Mesothelial cell of epicardium (in vitro differentiated cells): ENCODE results near the gene TIGD3. TPM values are rescaled to one million over a fixed set of nuclear protein-coding genes. Genes with fewer than 3 reads are reported as not detected.

Experiments
- DNase-seq, 2 experiments: peaks; one replicate each; pipeline ENCODE4 v3.0.0; 2021; ENCODE audit warnings: low spot score in 2 of 2; ENCODE audit not compliant: unreplicated experiment in 2 of 2
- H3K27ac Mint-ChIP-seq: 2 replicates; pipeline ENCODE4 v1.8.0; 2021; ENCODE audit warnings: mixed read lengths
- H3K27me3 Mint-ChIP-seq: 2 replicates; pipeline ENCODE4 v1.8.0; 2021; ENCODE audit warnings: low read depth, mixed read lengths
- H3K36me3 Mint-ChIP-seq: 2 replicates; pipeline ENCODE4 v1.8.0; 2021; ENCODE audit warnings: mixed read lengths
- H3K4me1 Mint-ChIP-seq: 2 replicates; pipeline ENCODE4 v1.8.0; 2021; ENCODE audit warnings: mixed read lengths
- H3K4me3 Mint-ChIP-seq: 2 replicates; pipeline ENCODE4 v1.8.0; 2021; ENCODE audit warnings: mild to moderate bottlenecking, moderate library complexity, mixed read lengths
- H3K9me3 Mint-ChIP-seq: 2 replicates; pipeline ENCODE4 v1.8.0; 2021; ENCODE audit warnings: mixed read lengths
- total RNA-seq: library from RNA; stranded (reverse); gene quantifications from 3 replicates; pipeline ENCODE4 v1.2.1, GENCODE V29; 2021
- TF ChIP-seq, protein P1 (sequence below): fragments of 200-600 bp; sonication (generic); IDR thresholded peaks from one replicate; pipeline ENCODE4 v1.5.0; 2021; ENCODE audit warnings: antibody characterized with exemption; ENCODE audit not compliant: unreplicated experiment

TIGD3 gene
- total RNA-seq, result 0.49 to 0.75 TPM (median 0.60 TPM) in 3 replicates

DNA sequence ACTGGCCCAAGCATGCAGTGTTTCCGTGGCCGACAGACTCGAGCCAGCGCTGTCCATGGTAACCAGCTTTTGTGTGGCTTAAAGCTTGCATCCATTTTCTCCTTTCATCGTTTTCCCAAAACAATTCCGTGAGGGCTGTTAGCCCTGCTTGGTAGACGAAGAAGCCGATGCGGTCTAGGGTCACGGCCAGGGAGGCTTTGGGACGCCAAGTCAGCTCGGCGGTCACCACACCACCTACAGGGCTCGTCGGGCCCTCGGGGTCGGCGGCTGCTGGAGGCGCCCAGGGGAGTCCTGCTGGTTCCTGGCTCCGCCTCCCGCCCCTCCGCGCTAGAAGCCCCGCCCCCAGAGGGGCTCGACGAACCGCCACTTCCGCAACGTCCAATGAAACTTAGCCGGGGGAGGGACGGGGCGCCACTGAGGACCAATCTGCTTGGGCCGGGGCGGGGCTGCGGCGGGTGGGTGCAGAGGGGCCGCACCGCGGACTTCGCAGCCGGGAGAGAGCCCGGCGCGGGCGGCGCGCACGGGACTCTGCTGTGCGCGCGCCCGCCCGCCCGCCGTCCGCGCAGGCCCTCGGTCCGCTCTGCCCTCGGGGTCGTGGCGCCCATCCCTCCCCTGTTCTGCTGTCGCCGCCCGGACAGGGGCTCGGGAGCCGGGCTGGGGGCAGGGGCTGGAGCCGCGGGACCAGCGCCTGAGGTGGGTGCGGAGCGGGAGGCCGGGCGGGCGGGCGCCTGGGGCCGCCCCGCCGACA, at the start of gene TIGD3:
TIGD3 (plus strand) TSS at position 487 of the 748 bp plus-strand sequence. CDS start 1,058 bp downstream, outside the sequence.
- H3K27ac Mint-ChIP-seq, result peak within 1 kb of the TSS; percentile 83
- H3K9me3 Mint-ChIP-seq, result no peaks in the 10 kb centered on the region
- peaks cover 24% of the 10 kb centered on the region for H3K27me3 Mint-ChIP-seq
- peaks cover 17% of the 10 kb centered on the region for H3K4me1 Mint-ChIP-seq
- H3K36me3 Mint-ChIP-seq, result peaks cover 10% of the 10 kb centered on the region
- TF ChIP-seq, protein P1, sequence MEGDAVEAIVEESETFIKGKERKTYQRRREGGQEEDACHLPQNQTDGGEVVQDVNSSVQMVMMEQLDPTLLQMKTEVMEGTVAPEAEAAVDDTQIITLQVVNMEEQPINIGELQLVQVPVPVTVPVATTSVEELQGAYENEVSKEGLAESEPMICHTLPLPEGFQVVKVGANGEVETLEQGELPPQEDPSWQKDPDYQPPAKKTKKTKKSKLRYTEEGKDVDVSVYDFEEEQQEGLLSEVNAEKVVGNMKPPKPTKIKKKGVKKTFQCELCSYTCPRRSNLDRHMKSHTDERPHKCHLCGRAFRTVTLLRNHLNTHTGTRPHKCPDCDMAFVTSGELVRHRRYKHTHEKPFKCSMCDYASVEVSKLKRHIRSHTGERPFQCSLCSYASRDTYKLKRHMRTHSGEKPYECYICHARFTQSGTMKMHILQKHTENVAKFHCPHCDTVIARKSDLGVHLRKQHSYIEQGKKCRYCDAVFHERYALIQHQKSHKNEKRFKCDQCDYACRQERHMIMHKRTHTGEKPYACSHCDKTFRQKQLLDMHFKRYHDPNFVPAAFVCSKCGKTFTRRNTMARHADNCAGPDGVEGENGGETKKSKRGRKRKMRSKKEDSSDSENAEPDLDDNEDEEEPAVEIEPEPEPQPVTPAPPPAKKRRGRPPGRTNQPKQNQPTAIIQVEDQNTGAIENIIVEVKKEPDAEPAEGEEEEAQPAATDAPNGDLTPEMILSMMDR, result no peak
- peak within 1 kb of the TSS; percentile 76 for H3K4me3 Mint-ChIP-seq
- peak; percentile 95 to 98 for DNase-seq

DNA sequence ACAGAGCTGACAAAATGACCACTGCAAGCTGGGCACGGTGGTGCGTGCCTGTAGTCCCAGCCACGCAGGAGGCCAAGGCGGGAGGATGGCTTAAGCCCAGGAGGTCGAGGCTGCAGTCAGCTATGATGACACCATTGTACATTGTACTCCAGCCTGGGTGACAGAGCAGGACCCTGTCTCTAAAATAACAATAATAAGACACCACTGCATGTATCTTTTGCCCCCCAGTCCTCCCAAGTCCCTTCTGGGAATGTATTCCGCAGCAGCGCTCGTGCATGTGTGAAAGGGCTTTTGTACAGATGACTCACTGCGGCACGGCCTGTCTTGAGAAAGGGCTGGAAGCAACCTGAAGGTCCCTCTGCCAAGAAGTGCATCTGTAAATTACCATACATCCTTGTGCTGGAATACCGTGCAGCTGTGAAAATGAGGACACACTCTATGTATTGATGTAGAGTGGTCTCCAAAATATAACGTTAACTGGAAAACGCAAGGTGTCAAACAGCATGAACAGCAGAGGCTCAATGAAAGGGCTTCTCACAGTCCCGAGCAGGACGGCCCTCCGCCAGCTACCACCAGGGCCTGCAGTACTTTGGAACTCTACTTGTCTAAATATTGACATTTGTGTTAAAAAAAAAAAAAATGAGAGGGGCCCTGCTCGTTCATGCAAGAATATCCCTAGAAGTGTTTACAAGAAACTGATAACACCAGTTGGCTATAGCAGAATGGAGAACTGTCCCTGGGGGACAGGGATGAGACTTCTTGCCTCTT, 48.9 kb upstream of the TIGD3 start:
- Mint-ChIP-seq H3K9me3 (no peaks in the 10 kb centered on the region), H3K4me3 (no peak overlapping the region), H3K36me3 (no peaks in the 10 kb centered on the region), H3K27me3 (no peaks in the 10 kb centered on the region), H3K4me1 (peaks cover 20% of the 10 kb centered on the region), H3K27ac (peak overlapping the region; percentile 43)
- DNase-seq, result no peak
- TF ChIP-seq, protein P1, result no peak

DNA sequence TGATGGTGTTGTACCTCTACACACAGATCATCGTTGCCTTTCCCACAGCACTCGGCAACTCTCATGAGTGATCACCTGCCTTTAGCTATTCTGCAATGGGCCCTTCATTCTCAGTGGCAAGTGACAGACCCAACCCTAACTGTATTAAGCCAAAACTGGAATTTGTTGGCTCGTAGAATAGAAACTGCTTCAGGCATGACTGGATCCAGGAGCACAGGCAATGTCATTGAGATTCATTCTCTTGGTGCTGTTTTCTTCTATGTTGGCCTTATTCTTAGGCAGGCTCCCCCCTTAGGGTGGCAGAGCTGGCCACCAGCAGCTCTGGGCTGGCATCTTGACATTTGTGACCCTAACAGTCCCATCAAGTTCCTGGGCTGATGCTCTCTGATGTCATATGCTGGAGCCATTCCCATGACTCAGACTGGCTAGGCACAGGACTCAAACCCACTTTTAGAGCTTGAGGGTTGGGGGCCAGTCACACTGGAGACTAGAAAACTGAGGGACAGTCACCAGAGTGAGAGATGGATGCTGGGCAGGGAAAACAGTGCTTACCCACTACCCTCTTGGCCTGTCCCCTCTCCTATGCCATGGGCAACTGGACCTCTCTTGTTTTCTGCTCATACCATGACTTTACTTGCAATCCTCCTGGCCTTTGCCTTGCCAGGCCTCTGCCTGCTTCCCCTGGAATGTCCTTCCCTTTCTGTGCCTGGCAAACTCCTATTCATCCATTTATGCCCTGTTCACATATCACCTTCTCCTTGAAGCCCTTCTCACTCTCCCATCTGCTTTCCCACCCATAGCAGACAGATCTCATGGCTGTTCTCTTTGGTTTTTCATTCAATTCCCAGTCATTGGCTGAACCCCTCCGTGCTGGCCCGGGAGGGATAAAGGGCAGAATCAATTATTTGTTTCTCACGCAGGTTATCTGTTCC, 47.0 kb upstream of the TIGD3 start:
- H3K27ac Mint-ChIP-seq, result no peak overlapping the region
- H3K9me3 Mint-ChIP-seq, result no peaks in the 10 kb centered on the region
- TF ChIP-seq, protein P1, result no peak
- H3K4me1 Mint-ChIP-seq, result peaks cover 6% of the 10 kb centered on the region
- H3K27me3 Mint-ChIP-seq, result no peaks in the 10 kb centered on the region
- H3K4me3 Mint-ChIP-seq, result no peak overlapping the region
- DNase-seq, result no peak
- no peaks in the 10 kb centered on the region for H3K36me3 Mint-ChIP-seq

- Mint-ChIP-seq H3K4me1 (peaks cover 6% of the 10 kb centered on the region), H3K9me3 (no peaks in the 10 kb centered on the region), H3K27me3 (peaks cover 5% of the 10 kb centered on the region), H3K4me3 (no peak overlapping the region), H3K36me3 (no peaks in the 10 kb centered on the region), H3K27ac (no peak overlapping the region)
- DNase-seq, result no peak
- TF ChIP-seq, protein P1, result no peak
Measured at GRCh38 chr11:65308281-65308891, 46.2 kb upstream of the TIGD3 start.

DNA sequence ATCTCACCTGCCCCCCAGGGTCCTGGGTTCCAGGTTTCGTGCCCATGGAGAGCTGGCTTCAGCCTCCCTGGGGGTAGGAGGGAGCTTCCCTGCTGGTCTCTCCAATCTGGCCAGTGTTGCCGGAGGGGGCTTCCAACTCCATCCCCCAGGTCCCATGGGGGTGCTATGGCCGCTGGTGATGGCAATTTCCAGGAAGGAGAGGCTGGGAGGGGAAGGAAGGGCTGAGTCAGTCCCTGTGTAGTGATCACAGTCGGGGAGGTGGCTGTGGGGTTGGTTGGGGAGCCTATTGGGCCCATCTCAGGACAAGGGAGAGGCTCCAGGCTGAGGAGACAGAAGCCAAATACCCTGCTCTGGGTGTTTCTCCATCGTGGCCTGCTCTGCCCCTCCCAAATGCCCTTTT, 45.5 kb upstream of the TIGD3 start:
- Mint-ChIP-seq H3K36me3 (no peaks in the 10 kb centered on the region), H3K4me1 (peaks cover 6% of the 10 kb centered on the region), H3K9me3 (no peaks in the 10 kb centered on the region), H3K4me3 (no peak overlapping the region), H3K27ac (no peak overlapping the region), H3K27me3 (peaks cover 12% of the 10 kb centered on the region)
- TF ChIP-seq, protein P1, result no peak
- no peak for DNase-seq
